Tibial artery (tissue), 4 donors: ENCODE data around the gene ZBTB2.

ENCODE experiments used
- DNase-seq, 2 donors: peaks; one replicate each; pipeline ENCODE4 v3.0.0-alpha.2; 2019
- H3K27ac ChIP-seq, 2 donors: fragments of 200-600 bp; sonication (generic) in 1 of 2; 1 replicate in 1 of 2; 2 replicates in 1 of 2; pipeline ENCODE4 v1.5.1; 2018 to 2019; ENCODE audit warnings: mild to moderate bottlenecking in 1 of 2
- H3K27me3 ChIP-seq, 2 donors: fragments of 200-600 bp; sonication (generic) in 1 of 2; one replicate each; pipeline versions ENCODE4 v1.5.1 to v1.6.0; 2016 to 2019
- H3K36me3 ChIP-seq, 3 donors: fragments of 200-600 bp; sonication (generic) in 2 of 3; one replicate each; pipeline ENCODE4 v1.5.1; 2016 to 2019; ENCODE audit warnings: mild to moderate bottlenecking in 2 of 3
- H3K4me1 ChIP-seq, 4 donors: fragments of 200-600 bp; sonication (generic) in 2 of 4; 1 replicate in 3 of 4; 2 replicates in 1 of 4; pipeline ENCODE4 v1.5.1; 2016 to 2019
- H3K4me3 ChIP-seq, 2 donors: fragments of 200-600 bp; sonication (generic) in 1 of 2; 1 replicate in 1 of 2; 2 replicates in 1 of 2; pipeline ENCODE4 v1.5.1; 2018 to 2019; ENCODE audit warnings: mild to moderate bottlenecking in 2 of 2
- H3K9me3 ChIP-seq, 3 donors: fragments of 200-600 bp; sonication (generic) in 1 of 3; one replicate each; pipeline ENCODE4 v1.5.1; 2016 to 2019
- intact Hi-C: fragments of 100-400 bp; cut with DNase I; formaldehyde crosslinking; loops from one replicate; pipeline ENCODE4 v1.15.0; 2023; ENCODE audit warnings: low total_unique reads
- TF ChIP-seq, protein P1 (sequence below), 2 experiments: fragments of 200-600 bp in 1 of 2; fragments of 450-650 bp in 1 of 2; IDR thresholded peaks; one replicate each; pipeline ENCODE4 v1.5.1; 2017 to 2019; ENCODE audit warnings: antibody characterized with exemption in 2 of 2, mild to moderate bottlenecking in 1 of 2, moderate library complexity in 1 of 2

The ZBTB2 gene

DNA sequence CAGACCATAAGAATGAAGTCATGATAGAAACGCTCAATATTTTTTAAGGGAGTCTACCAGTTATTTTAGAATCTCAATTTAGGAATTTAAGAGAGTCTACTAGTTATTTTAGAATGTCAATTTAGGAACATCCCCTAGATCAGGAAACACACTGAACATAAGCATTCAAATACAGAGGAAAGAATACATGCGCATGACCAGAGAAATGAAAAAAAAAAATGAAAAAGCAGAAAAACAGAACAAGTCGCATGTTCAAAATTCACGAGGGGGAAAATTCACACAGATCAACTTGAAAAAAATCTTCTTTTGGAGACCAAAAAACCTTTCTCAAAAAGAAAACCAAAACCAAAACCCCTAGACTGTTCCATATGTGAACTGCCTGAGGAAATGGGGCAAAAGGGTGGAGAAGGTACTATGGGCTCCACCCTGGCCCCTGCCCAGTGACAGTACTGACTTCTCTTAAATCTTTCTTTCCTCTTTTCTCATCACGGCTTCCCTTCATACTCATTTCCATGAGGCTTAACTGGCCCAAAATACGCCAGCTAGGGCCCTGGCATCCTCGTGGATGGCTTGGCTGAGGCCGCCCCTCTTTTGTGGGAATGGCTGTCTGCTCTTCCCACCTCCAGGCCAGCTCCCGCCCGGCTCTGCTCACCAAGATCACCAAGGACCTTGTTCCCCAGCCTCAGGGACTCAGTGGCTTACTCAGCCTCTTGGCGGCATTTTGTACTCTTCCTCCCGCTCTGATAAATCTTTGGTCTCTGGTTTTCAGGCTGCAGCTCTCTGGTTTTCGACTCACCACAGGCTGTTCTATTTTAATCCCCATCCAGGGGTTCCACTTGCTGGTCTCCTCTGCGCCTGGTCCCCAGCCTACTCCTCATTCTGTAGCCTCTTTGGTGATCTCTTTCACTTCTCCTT is 11.2 kb downstream of the ZBTB2 start:
- no peak for DNase-seq
- Histone ChIP-seq H3K27me3 (no peaks in the 10 kb centered on the region), H3K4me1 (peaks cover 0 to 14% (median 4%) of the 10 kb centered on the region in 4 donors), H3K27ac (peak overlapping the region; percentile 31 to 52), H3K36me3 (no peaks in the 10 kb centered on the region), H3K4me3 (peak overlapping the region; percentile 17 to 19), H3K9me3 (no peaks in the 10 kb centered on the region)
- TF ChIP-seq, protein P1, sequence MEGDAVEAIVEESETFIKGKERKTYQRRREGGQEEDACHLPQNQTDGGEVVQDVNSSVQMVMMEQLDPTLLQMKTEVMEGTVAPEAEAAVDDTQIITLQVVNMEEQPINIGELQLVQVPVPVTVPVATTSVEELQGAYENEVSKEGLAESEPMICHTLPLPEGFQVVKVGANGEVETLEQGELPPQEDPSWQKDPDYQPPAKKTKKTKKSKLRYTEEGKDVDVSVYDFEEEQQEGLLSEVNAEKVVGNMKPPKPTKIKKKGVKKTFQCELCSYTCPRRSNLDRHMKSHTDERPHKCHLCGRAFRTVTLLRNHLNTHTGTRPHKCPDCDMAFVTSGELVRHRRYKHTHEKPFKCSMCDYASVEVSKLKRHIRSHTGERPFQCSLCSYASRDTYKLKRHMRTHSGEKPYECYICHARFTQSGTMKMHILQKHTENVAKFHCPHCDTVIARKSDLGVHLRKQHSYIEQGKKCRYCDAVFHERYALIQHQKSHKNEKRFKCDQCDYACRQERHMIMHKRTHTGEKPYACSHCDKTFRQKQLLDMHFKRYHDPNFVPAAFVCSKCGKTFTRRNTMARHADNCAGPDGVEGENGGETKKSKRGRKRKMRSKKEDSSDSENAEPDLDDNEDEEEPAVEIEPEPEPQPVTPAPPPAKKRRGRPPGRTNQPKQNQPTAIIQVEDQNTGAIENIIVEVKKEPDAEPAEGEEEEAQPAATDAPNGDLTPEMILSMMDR (IDR thresholded peaks at IDR 0.05), result no peak
- intact Hi-C loops, result no loop called here

GRCh38 chr6:151377095-151377494 is 14.3 kb downstream of the ZBTB2 start:
- Histone ChIP-seq H3K4me1 (peaks cover 0 to 17% (median 4%) of the 10 kb centered on the region in 4 donors), H3K4me3 (no peak overlapping the region), H3K27me3 (no peaks in the 10 kb centered on the region), H3K9me3 (no peaks in the 10 kb centered on the region), H3K27ac (no peak overlapping the region), H3K36me3 (peaks cover 0 to 7% (median 6%) of the 10 kb centered on the region in 3 donors)
- intact Hi-C loops, result no loop called here
- DNase-seq, result no peak
- TF ChIP-seq, protein P1 (IDR thresholded peaks at IDR 0.05), result no peak

- intact Hi-C loops, result no loop called here
- no peaks in the 10 kb centered on the region for H3K9me3 ChIP-seq
- no peak overlapping the region for H3K27ac ChIP-seq
- H3K4me3 ChIP-seq, result no peak overlapping the region
- DNase-seq, result no peak
- H3K36me3 ChIP-seq, result peaks cover 3 to 14% (median 13%) of the 10 kb centered on the region in 3 donors
- TF ChIP-seq, protein P1 (IDR thresholded peaks at IDR 0.05), result no peak
- H3K27me3 ChIP-seq, result no peaks in the 10 kb centered on the region
- H3K4me1 ChIP-seq, result peaks cover 0 to 15% (median 4%) of the 10 kb centered on the region in 4 donors
These were observed 14.9 kb downstream of the ZBTB2 start for GRCh38 chr6:151376440-151376839.

DNA sequence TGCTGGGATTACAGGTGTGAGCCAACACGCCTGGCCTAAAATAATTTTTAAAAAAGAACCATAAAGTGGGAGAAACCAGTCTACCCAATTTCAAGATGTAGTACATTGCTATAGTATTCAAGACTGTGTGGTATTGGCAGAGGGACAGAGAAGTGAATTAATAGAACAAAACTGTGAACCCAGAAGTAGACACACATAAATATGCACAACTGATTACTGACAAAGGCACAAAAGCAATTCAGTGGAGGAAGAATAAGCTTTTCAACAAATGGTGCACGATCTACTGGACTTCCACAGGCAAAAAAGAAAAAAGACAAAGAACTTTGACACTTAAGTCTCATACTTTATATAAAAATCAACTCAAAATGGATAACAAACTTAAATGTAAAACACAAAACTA is 15.5 kb downstream of the ZBTB2 start:
- H3K4me1 ChIP-seq, result peaks cover 0 to 15% (median 3%) of the 10 kb centered on the region in 4 donors
- DNase-seq, result no peak
- H3K27ac ChIP-seq, result no peak overlapping the region
- no peak overlapping the region for H3K4me3 ChIP-seq
- H3K27me3 ChIP-seq, result no peaks in the 10 kb centered on the region
- intact Hi-C loops, result no loop called here
- TF ChIP-seq, protein P1 (IDR thresholded peaks at IDR 0.05), result no peak
- no peaks in the 10 kb centered on the region for H3K9me3 ChIP-seq
- peaks cover 9 to 20% (median 16%) of the 10 kb centered on the region in 3 donors for H3K36me3 ChIP-seq

DNA sequence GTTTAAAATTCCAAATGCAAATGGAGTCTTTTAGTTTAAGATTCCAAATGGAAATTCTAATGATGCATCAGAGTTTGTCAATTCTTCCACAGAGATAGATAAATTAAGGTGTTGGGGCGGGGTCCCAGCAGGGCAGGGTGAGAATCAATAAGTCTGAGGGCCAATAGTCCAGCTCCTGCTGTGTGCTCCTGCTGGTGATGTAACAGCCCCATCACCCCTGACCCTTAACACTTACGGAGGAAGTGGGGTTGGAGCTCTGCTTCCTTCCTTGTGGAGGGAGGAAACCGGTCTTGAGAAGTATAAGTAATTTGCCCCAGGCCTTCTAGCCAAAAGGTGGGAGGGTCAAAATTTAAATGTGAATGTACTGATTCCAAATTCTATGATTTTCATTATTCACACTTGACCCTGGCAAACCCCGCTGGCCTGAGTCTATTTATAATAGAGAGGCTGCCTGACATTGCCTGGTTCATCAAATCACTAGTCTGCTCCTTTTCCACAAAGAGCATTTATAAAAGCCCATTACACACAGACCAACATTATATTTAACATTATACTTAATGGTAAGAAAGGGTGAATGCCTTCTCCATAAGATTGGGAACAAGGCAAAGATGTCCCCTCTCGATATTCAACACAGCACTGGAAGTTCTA is 17.2 kb downstream of the ZBTB2 start:
- no peak overlapping the region for H3K4me3 ChIP-seq
- peaks cover 13 to 28% (median 20%) of the 10 kb centered on the region in 3 donors for H3K36me3 ChIP-seq
- H3K27me3 ChIP-seq, result no peaks in the 10 kb centered on the region
- TF ChIP-seq, protein P1 (IDR thresholded peaks at IDR 0.05), result no peak
- intact Hi-C loops, result no loop called here
- peaks cover 0 to 4% (median 0%) of the 10 kb centered on the region in 4 donors for H3K4me1 ChIP-seq
- no peak for DNase-seq
- H3K9me3 ChIP-seq, result no peaks in the 10 kb centered on the region
- no peak overlapping the region for H3K27ac ChIP-seq
